Activated gamma-delta T cell (primary cell): Measurements from ENCODE around the gene ZBTB2.
"Not testable (repeated sequence)": the region's sequence is repeated elsewhere in the genome, so short reads cannot be mapped to it uniquely, and the experiment has no call there.

ENCODE experiments used
- DNase-seq: peaks from one replicate; lab custom pipeline; 2025; lab: John Stamatoyannopoulos, UW

Gene ZBTB2

GRCh38 chr6:151327101-151327500, 64.3 kb downstream of the ZBTB2 start:
- no peak for DNase-seq

- DNase-seq: no peak
Observed at GRCh38 chr6:151326116-151326825, 65.1 kb downstream of the ZBTB2 start.

DNA sequence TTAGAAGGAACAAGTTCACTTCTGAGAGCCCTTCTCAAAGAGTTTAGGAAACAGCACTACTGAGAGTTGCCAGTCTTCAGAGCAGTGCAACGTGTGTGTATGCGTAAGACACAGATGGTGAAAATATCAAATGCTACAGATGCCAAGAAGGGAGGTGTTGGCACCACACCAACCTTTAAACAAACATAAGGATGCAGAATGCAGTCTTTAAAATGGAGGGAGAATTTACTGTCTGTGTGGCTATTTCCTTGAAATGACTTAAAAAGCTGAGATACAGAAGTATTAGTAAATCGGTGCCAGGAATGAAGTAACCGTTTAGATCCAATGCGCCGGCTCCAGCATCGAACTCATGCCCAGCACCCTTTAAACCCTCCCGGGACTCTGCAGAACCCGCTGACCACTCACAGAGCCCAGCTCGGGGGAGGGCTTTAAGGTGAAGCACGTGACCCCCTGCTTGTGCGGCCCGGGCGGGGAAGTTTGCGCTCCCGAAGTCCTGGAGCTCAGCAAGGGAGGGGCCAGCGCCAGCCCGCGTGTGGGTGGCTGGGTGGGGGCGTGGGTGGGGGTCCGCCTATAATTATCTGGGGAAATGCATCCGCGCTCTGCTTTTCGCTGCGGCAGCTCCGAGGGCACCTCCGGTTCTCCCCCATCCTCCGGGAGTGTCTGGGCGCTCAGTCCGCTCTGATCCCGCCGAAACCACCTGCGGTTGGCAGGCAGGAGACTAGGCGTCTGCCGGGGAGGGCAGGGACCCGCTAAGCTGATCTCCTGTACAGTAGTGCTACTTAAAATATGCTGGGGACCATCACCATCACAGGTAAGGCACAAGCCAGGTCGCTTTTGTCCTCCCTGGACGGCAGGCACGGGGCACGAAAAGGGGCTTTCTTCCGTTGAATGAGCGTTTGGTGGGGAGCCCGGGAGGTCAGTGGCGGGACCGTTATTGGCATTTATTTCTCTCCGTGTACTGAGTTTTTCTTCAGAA, 66.0 kb downstream of the ZBTB2 start:
- no peak for DNase-seq

DNA sequence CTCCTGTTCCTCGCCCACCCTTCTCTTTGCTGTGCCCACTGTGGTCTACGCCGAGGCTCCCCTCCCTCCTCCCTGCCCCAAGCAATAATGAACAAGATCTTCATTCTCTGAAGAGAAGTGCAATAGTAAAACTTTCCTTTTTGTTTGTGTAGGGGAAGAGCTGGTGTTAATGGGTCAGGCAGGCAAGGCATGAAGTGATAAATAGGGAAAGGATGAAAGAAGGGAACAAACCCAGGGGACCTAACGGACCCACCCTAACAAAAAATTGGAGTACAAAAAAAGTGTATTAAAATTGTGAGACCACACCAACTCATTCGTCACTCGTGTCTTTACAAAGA, 66.9 kb downstream of the ZBTB2 start:
- no peak for DNase-seq

DNA sequence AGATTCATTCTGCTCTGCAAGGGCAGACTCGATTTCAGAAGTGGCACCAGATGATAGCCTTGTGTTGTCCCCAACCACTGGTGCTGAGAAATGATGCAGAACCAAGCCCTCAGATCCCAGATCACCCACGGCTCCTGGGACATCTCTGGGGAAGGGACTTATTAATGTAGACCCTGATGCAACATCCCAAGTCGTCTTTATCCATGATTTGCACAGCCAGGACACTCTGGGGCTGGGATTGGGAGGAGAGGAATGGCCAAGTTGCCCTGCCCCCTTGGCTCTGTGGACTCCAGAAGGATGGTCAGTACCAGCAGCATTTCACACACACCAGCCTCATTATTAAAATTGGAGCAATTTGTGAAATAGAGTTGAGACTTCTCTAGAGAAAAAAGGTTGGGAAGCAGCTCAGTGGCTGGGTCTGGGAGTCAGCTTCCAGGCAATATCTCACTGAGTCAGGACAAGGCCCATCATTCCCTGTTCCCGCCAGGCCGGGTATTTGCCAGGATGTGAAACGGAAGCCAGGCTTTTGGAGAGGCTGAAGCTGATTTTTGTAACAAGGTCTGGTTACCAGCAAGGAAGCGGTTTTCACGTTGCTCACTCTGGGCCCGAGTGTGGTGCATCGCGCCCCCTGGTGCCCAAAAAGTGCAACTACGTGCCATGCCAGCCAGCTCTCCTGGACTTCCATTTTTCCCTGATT, 67.4 kb downstream of the ZBTB2 start:
- DNase-seq: peak; percentile 32

DNA sequence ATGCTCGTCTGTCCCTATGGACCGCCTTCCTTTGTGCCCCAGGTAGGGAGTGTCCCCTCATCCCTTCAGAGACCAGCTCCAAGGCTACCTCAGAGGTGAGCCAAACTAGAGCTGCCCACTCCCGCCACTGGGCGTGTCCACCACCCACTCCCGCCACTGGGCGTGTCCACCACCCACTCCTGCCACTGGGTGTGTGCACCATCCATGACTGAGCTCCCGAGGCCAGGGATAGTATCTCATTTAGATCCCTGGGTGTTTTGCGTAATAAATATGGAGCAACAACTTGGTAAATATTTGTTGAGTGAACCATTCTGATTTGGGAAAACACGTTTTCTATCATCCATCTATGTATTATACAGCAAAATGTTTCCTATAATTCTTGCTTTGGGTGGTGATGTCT, 68.8 kb downstream of the ZBTB2 start:
- no peak for DNase-seq

GRCh38 chr6:151321438-151321837, 69.9 kb downstream of the ZBTB2 start:
- DNase-seq: no peak

GRCh38 chr6:151320140-151320539, 71.2 kb downstream of the ZBTB2 start:
- DNase-seq: no peak

DNA sequence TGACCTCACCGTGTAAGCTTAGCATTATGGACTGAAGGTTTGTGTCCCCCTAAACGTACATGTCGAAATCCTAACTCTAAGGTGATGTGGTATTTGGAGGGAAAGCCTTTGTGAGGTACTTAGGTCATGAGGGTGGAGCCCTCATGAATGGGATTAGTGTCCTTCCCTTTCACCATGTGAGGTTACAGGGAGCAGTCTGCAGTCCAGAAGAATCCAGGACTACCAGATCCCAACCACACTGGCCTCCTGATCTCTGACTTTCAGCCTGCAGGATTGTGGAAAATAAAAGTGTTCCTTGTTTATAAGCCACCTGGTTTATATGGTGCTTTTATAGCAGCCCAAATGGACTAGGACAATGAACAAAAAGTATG, 73.4 kb downstream of the ZBTB2 start:
- DNase-seq: no peak

GRCh38 chr6:151317103-151317994, 74.0 kb downstream of the ZBTB2 start:
- no peak for DNase-seq

- DNase-seq: not testable (repeated sequence)
Observed at GRCh38 chr6:151315661-151316060, 75.7 kb downstream of the ZBTB2 start.
